Transverse colon (tissue), 3 donors: ENCODE results near the gene NDST3.

ENCODE experiments used
- CTCF ChIP-seq, 5 experiments: fragments of 200-600 bp in 3 of 5; fragments of 450-650 bp in 2 of 5; sonication (generic) in 3 of 5; IDR thresholded peaks; 1 replicate in 2 of 5; 2 replicates in 3 of 5; pipeline ENCODE4 v1.5.1; 2016 to 2017; ENCODE audit warnings: antibody characterized with exemption in 5 of 5, inconsistent platforms in 3 of 5, mild to moderate bottlenecking in 2 of 5, moderate library complexity in 1 of 5
- EP300 ChIP-seq: sonication (generic); formaldehyde crosslinking; IDR thresholded peaks from one replicate; pipeline ENCODE4 v1.6.1; 2017; ENCODE audit warnings: antibody characterized with exemption, low read depth
- POLR2A ChIP-seq: fragments of 450-650 bp; IDR thresholded peaks from one replicate; pipeline ENCODE4 v1.6.1; 2016; ENCODE audit warnings: antibody characterized with exemption, mild to moderate bottlenecking, moderate library complexity

GRCh38 chr4:118249890-118250289 lies 215.6 kb downstream of the NDST3 start:
- no peak for TF ChIP-seq POLR2A
- TF ChIP-seq CTCF (IDR thresholded peaks at IDR 0.05), result no peak
- TF ChIP-seq EP300, result no peak
